CD4-positive, CD25-positive, alpha-beta regulatory T cell (primary cell): ENCODE results near the gene NKAIN4. TPM values are rescaled to one million over a fixed set of nuclear protein-coding genes. Genes with fewer than 3 reads are reported as not detected.

ENCODE experiments used
- ATAC-seq, 2 donors: fragments of 150-1000 bp; cut with Tn5 transposase; one replicate each; pipeline ENCODE4 v1.10.0; 2021; ENCODE audit warnings: low read depth in 2 of 2, moderate number of reproducible peaks in 2 of 2, moderate library complexity in 1 of 2
- DNase-seq, 3 donors: peaks; one replicate each; pipeline versions ENCODE4 v3.0.0 to v3.0.0-alpha.2; 2012 to 2022; ENCODE audit warnings: mixed read lengths in 1 of 3
- H3K27ac ChIP-seq: one replicate; pipeline ENCODE4 v1.7.0; 2013; ENCODE audit warnings: mild to moderate bottlenecking, low read length; ENCODE audit not compliant: insufficient read depth, poor library complexity, severe bottlenecking
- H3K27me3 ChIP-seq: one replicate; pipeline ENCODE4 v1.7.0; 2013; ENCODE audit warnings: low read length; ENCODE audit not compliant: control insufficient read depth, insufficient read depth
- H3K36me3 ChIP-seq: one replicate; pipeline ENCODE4 v1.7.0; 2013; ENCODE audit warnings: mild to moderate bottlenecking, low read length, moderate library complexity; ENCODE audit not compliant: control insufficient read depth, insufficient read depth
- H3K4me1 ChIP-seq: 2 replicates; pipeline ENCODE4 v1.7.0; 2013; ENCODE audit warnings: mild to moderate bottlenecking, low read length; ENCODE audit not compliant: insufficient read depth, control insufficient read depth, poor library complexity, severe bottlenecking
- H3K4me3 ChIP-seq: one replicate; pipeline ENCODE4 v1.7.0; 2013; ENCODE audit warnings: low read depth, mild to moderate bottlenecking, low read length, moderate library complexity
- H3K9me3 ChIP-seq, 2 experiments: 1 replicate in 1 of 2; 2 replicates in 1 of 2; pipeline ENCODE4 v1.7.0; 2013; ENCODE audit warnings: low read length in 2 of 2, mild to moderate bottlenecking in 1 of 2, moderate library complexity in 1 of 2; ENCODE audit not compliant: control insufficient read depth in 2 of 2
- H3K27ac Mint-ChIP-seq, 3 donors: one replicate each; pipeline ENCODE4 v1.8.0; 2020 to 2022; ENCODE audit warnings: mild to moderate bottlenecking in 3 of 3, mixed read lengths in 3 of 3, moderate library complexity in 2 of 3
- H3K27me3 Mint-ChIP-seq: one replicate; pipeline ENCODE4 v1.8.0; 2022; ENCODE audit warnings: mild to moderate bottlenecking, mixed read lengths
- H3K36me3 Mint-ChIP-seq: one replicate; pipeline ENCODE4 v1.8.0; 2020; ENCODE audit warnings: mixed read lengths
- H3K4me1 Mint-ChIP-seq, 4 donors: one replicate each; pipeline ENCODE4 v1.8.0; 2020 to 2022; ENCODE audit warnings: mixed read lengths in 4 of 4, mild to moderate bottlenecking in 1 of 4
- H3K4me3 Mint-ChIP-seq, 4 donors: one replicate each; pipeline ENCODE4 v1.8.0; 2020 to 2022; ENCODE audit warnings: mild to moderate bottlenecking in 4 of 4, mixed read lengths in 4 of 4, moderate library complexity in 3 of 4
- H3K9me3 Mint-ChIP-seq, 7 donors: one replicate each; pipeline ENCODE4 v1.8.0; 2020 to 2022; ENCODE audit warnings: mixed read lengths in 7 of 7, mild to moderate bottlenecking in 3 of 7, moderate library complexity in 2 of 7
- polyA plus RNA-seq, 4 donors: library from polyadenylated mRNA; unstranded; fragments of 300-500 nt; fragmentation: Illumina TruSeq; gene quantifications; one replicate each; pipeline ENCODE4 v1.2.3, GENCODE V29; 2021
- total RNA-seq: library from RNA; stranded (reverse); gene quantifications from one replicate; pipeline ENCODE4 v1.2.3, GENCODE V29; 2022

Gene NKAIN4
- total and polyA plus RNA-seq, 5 donors from 2014 or later = not detected

- Mint-ChIP-seq H3K4me3 (peak overlapping the region; percentile 91 to 97 (median 95)), H3K36me3 (peaks cover 21% of the 10 kb centered on the region), H3K4me1 (peaks cover 20 to 55% (median 31%) of the 10 kb centered on the region in 4 donors), H3K9me3 (no peaks in the 10 kb centered on the region), H3K27me3 (peaks cover 2% of the 10 kb centered on the region), H3K27ac (peak overlapping the region; percentile 69 to 96 (median 91))
- peak overlapping the region; percentile 78 for H3K4me3 ChIP-seq
- ATAC-seq = peak in 1 of 2 donors; percentile 3
- DNase-seq = peak in 2 of 3 donors; percentile 9 to 46
- peaks cover 35% of the 10 kb centered on the region for H3K4me1 ChIP-seq
- peak overlapping the region; percentile 70 for H3K27ac ChIP-seq
- no peaks in the 10 kb centered on the region for H3K27me3 ChIP-seq
- peaks cover 34% of the 10 kb centered on the region for H3K36me3 ChIP-seq
- no peaks in the 10 kb centered on the region for H3K9me3 ChIP-seq
Observed at GRCh38 chr20:63215101-63216040, 38.9 kb downstream of the NKAIN4 start.

DNA sequence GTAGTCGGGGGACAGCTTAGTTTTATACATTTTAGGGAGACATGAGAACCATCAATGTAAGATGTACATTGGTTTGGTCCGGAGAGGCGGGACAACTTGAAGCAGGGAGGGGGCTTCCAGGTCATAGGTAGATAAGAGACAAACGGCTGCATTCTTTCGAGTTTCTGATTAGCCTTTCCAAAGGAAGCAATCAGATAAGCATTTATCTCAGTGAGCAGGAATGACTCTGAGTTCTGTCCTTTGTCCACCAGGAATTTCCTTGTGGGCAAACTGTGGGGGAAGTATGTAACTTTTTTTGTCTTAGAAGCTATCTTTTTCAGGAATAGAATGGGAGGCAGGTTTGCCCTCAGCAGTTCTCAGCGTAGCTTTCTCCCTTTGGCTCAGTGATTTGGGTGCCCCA lies 39.7 kb downstream of the NKAIN4 start:
- H3K27me3 Mint-ChIP-seq = no peaks in the 10 kb centered on the region

GRCh38 chr20:63212792-63213191 lies 41.5 kb downstream of the NKAIN4 start:
- no peaks in the 10 kb centered on the region for H3K27me3 Mint-ChIP-seq
- Histone ChIP-seq H3K27ac (no peak overlapping the region), H3K4me1 (peaks cover 35% of the 10 kb centered on the region), H3K9me3 (no peaks in the 10 kb centered on the region), H3K27me3 (no peaks in the 10 kb centered on the region), H3K4me3 (peak overlapping the region; percentile 19), H3K36me3 (peaks cover 59% of the 10 kb centered on the region)
- H3K9me3 Mint-ChIP-seq = no peaks in the 10 kb centered on the region
- H3K4me1 Mint-ChIP-seq = peaks cover 20 to 75% (median 32%) of the 10 kb centered on the region in 4 donors
- no peak for DNase-seq
- no peak for ATAC-seq
- peak overlapping the region in 2 of 4 donors; percentile 56 to 96 for H3K4me3 Mint-ChIP-seq
- H3K36me3 Mint-ChIP-seq = peaks cover 23% of the 10 kb centered on the region
- peak overlapping the region in 2 of 3 donors; percentile 60 to 88 for H3K27ac Mint-ChIP-seq

More for the DNA sequence above, 39.7 kb downstream of the NKAIN4 start:
- peak overlapping the region in 2 of 3 donors; percentile 72 to 91 for H3K27ac Mint-ChIP-seq
- peak overlapping the region; percentile 91 to 96 (median 95) for H3K4me3 Mint-ChIP-seq
- H3K36me3 ChIP-seq = peaks cover 42% of the 10 kb centered on the region
- H3K4me1 Mint-ChIP-seq = peaks cover 20 to 64% (median 31%) of the 10 kb centered on the region in 4 donors
- H3K9me3 ChIP-seq = no peaks in the 10 kb centered on the region
- no peaks in the 10 kb centered on the region for H3K9me3 Mint-ChIP-seq
- ATAC-seq (no peak), DNase-seq (no peak)
- peaks cover 21% of the 10 kb centered on the region for H3K36me3 Mint-ChIP-seq
- H3K27me3 ChIP-seq = no peaks in the 10 kb centered on the region
- H3K4me1 ChIP-seq = peaks cover 35% of the 10 kb centered on the region
- H3K4me3 ChIP-seq = peak overlapping the region; percentile 78
- peak overlapping the region; percentile 70 for H3K27ac ChIP-seq

- Histone ChIP-seq H3K4me3 (peak overlapping the region; percentile 19), H3K4me1 (peaks cover 35% of the 10 kb centered on the region), H3K9me3 (no peaks in the 10 kb centered on the region), H3K27me3 (no peaks in the 10 kb centered on the region), H3K27ac (no peak overlapping the region), H3K36me3 (peaks cover 62% of the 10 kb centered on the region)
- H3K9me3 Mint-ChIP-seq = no peaks in the 10 kb centered on the region
- H3K27me3 Mint-ChIP-seq = no peaks in the 10 kb centered on the region
- ATAC-seq (no peak), DNase-seq (no peak)
- H3K27ac Mint-ChIP-seq = peak overlapping the region in 2 of 3 donors; percentile 60 to 88
- H3K4me3 Mint-ChIP-seq = peak overlapping the region; percentile 51 to 77 (median 60)
- peaks cover 25% of the 10 kb centered on the region for H3K36me3 Mint-ChIP-seq
- peaks cover 20 to 79% (median 32%) of the 10 kb centered on the region in 4 donors for H3K4me1 Mint-ChIP-seq
Observed at GRCh38 chr20:63212393-63212730, 41.9 kb downstream of the NKAIN4 start.

DNA sequence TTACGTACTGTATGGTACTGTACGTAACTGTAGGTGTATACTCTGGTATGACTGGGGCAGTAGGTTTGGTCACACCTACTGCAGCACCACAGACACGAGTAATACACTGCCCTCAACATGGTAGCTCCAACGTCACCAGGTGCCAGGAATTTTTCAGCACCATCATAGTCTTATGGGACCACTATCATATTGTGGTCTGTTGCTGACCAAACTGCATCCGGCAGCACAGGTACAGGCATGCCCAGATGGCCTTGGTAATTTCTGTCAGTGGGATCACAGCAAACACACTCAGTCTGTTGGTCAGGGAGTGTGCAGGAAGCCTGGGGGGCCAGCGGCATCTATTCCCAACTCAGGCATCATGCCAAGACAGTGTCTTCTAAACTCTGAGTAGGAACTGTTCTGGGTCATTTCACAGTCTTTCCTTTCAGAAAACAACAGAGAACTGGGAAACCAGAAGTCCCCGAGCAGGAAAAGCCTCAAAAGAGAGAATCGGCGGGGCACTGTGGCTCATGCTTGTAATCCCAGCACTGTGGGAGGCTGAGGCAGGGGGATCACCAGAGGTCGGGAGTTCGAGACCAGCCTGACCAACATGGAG lies 44.2 kb downstream of the NKAIN4 start:
- peaks cover 34% of the 10 kb centered on the region for H3K36me3 Mint-ChIP-seq

GRCh38 chr20:63208346-63208909 lies 45.8 kb downstream of the NKAIN4 start:
- Mint-ChIP-seq H3K27me3 (no peaks in the 10 kb centered on the region), H3K36me3 (peaks cover 35% of the 10 kb centered on the region), H3K4me3 (no peak overlapping the region), H3K9me3 (no peaks in the 10 kb centered on the region), H3K4me1 (peaks cover 8 to 69% (median 23%) of the 10 kb centered on the region in 4 donors), H3K27ac (no peak overlapping the region)
- no peak for DNase-seq
- Histone ChIP-seq H3K9me3 (no peaks in the 10 kb centered on the region), H3K36me3 (peaks cover 88% of the 10 kb centered on the region), H3K27me3 (no peaks in the 10 kb centered on the region), H3K4me3 (no peak overlapping the region), H3K27ac (no peak overlapping the region), H3K4me1 (peaks cover 12% of the 10 kb centered on the region)
- ATAC-seq = no peak

More for the DNA sequence above, 44.2 kb downstream of the NKAIN4 start:
- Mint-ChIP-seq H3K9me3 (no peaks in the 10 kb centered on the region), H3K27me3 (no peaks in the 10 kb centered on the region), H3K27ac (peak overlapping the region in 1 of 3 donors; percentile 46), H3K4me3 (peak overlapping the region in 1 of 4 donors; percentile 47), H3K4me1 (peaks cover 20 to 81% (median 37%) of the 10 kb centered on the region in 4 donors)
- peaks cover 26% of the 10 kb centered on the region for H3K4me1 ChIP-seq
- no peak for ATAC-seq
- no peak for DNase-seq
- H3K27ac ChIP-seq = no peak overlapping the region
- H3K4me3 ChIP-seq = no peak overlapping the region
- H3K36me3 ChIP-seq = peaks cover 80% of the 10 kb centered on the region
- no peaks in the 10 kb centered on the region for H3K9me3 ChIP-seq
- no peaks in the 10 kb centered on the region for H3K27me3 ChIP-seq

DNA sequence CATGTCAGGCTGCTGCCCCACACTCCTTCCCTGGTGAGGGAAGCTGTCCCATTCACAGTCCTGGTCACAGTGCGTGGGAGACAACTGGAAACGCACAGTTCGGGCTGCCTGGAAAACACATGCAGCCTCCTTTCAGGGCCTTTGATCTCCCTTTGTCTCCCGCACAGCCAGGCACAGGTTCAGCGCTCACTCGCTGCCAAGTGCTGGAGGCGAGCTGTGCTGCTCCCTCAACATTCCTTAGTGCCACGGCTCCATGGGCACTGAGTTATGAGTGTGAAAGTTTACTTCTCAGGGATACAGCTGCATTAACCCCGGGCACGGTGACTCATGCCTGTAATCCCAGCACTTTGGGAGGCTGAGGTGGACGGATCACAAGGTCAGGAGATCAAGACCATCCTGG lies 47.4 kb downstream of the NKAIN4 start:
- Histone ChIP-seq H3K36me3 (peaks cover 91% of the 10 kb centered on the region), H3K9me3 (no peaks in the 10 kb centered on the region), H3K27me3 (no peaks in the 10 kb centered on the region), H3K4me3 (no peak overlapping the region), H3K27ac (no peak overlapping the region), H3K4me1 (no peaks in the 10 kb centered on the region)
- DNase-seq (no peak), ATAC-seq (no peak)
- no peaks in the 10 kb centered on the region for H3K27me3 Mint-ChIP-seq
- H3K36me3 Mint-ChIP-seq = peaks cover 28% of the 10 kb centered on the region
- H3K27ac Mint-ChIP-seq = no peak overlapping the region
- peaks cover 4 to 55% (median 14%) of the 10 kb centered on the region in 4 donors for H3K4me1 Mint-ChIP-seq
- no peak overlapping the region for H3K4me3 Mint-ChIP-seq
- H3K9me3 Mint-ChIP-seq = no peaks in the 10 kb centered on the region
